ENCODE measurements around the gene CELSR1. TPM values are rescaled to one million over a fixed set of nuclear protein-coding genes. Genes with fewer than 3 reads are reported as not detected.

Gene CELSR1
- total and polyA plus RNA-seq, 9 donors: 0.63 to 25.2 (median 2.9) TPM

DNA sequence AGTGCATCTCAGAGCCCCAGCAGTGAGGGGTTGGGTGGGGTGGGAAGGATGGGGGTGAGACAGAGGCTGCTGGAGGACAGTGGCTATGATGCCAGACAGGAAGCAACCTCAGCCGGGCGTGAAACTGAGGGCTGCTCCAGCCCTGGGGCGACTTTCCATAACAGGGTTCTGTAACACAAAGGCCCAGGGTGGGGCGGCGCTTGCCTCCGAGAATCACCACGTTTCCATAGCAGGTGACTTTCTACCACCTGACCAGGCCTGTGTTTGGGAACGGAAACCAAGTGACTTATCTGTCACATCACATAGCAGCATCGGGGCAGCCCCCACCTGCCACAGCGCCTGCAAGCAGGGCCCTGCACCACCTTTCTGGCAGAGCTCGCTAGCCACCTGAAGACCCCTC lies 116.2 kb downstream of the CELSR1 start:
- Histone ChIP-seq H3K4me1 (ENCODE audit: insufficient read depth) (no peaks in the 10 kb centered on the region), H3K27ac (no peak overlapping the region), H3K4me3 (no peak overlapping the region), H3K27me3 (no peaks in the 10 kb centered on the region), H3K36me3 (no peaks in the 10 kb centered on the region), H3K9me3 (no peaks in the 10 kb centered on the region)
- 82 to 88% (median 83%) methylated on average over 11 of the region's 11 CpGs for WGBS, 3 donors
- intact Hi-C loops (cut with DNase I): loop anchor here in 1 of 4 donors (10.0 kb wide), 1 partner anchor 64 kb away; no protein-coding TSS in a partner anchor
- DNase-seq: no peak
- TF ChIP-seq, protein P1, sequence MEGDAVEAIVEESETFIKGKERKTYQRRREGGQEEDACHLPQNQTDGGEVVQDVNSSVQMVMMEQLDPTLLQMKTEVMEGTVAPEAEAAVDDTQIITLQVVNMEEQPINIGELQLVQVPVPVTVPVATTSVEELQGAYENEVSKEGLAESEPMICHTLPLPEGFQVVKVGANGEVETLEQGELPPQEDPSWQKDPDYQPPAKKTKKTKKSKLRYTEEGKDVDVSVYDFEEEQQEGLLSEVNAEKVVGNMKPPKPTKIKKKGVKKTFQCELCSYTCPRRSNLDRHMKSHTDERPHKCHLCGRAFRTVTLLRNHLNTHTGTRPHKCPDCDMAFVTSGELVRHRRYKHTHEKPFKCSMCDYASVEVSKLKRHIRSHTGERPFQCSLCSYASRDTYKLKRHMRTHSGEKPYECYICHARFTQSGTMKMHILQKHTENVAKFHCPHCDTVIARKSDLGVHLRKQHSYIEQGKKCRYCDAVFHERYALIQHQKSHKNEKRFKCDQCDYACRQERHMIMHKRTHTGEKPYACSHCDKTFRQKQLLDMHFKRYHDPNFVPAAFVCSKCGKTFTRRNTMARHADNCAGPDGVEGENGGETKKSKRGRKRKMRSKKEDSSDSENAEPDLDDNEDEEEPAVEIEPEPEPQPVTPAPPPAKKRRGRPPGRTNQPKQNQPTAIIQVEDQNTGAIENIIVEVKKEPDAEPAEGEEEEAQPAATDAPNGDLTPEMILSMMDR (IDR thresholded peaks at IDR 0.05): no peak
- TF ChIP-seq POLR2A (IDR thresholded peaks at IDR 0.05) (no peak), EP300 (IDR thresholded peaks at IDR 0.05) (no peak)

DNA sequence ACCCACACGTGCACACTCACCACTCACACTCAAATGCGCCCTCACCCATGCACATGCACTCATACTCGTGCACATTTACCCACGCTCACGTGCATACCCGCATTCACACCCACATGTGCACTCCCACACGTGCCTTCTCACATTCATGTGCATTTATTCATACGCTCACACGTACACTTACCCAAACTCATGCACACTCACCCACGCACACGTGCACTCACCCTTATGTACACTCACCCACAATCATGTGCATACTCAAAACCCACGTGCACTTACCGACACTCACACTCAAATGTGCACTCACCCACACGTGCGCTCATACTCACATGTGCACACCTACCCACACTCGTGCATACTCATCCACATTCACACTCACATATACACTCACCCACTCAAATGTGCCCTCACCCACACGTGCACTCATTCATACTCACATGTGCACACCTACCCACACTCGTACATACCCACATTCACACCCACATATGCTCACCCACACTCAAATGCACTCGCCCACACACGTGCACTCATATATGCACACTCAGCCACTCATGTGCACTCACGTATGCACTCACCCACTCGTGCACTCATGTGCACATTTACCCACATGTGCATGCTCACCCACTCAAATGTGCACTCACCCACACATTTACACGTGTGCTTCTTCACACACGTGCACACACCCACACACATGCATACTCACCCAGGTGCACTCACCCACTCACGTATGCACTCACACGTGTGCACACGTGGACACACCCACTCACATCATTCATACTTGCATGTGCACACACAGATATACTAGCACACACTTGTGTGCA lies 117.5 kb downstream of the CELSR1 start:
- Histone ChIP-seq H3K36me3 (no peaks in the 10 kb centered on the region), H3K9me3 (no peaks in the 10 kb centered on the region), H3K4me1 (ENCODE audit: insufficient read depth) (no peaks in the 10 kb centered on the region), H3K4me3 (no peak overlapping the region), H3K27ac (no peak overlapping the region), H3K27me3 (no peaks in the 10 kb centered on the region)
- intact Hi-C loops (cut with DNase I): loop anchor here in 1 of 4 donors (10.0 kb wide), 1 partner anchor 65 kb away; no protein-coding TSS in a partner anchor
- no peak for TF ChIP-seq POLR2A (IDR thresholded peaks at IDR 0.05)
- TF ChIP-seq EP300 (IDR thresholded peaks at IDR 0.05): no peak
- TF ChIP-seq, protein P1 (IDR thresholded peaks at IDR 0.05): no peak
- DNase-seq: no peak
- 88 to 91% (median 90%) methylated on average over 27 of the region's 27 CpGs for WGBS, 3 donors

DNA sequence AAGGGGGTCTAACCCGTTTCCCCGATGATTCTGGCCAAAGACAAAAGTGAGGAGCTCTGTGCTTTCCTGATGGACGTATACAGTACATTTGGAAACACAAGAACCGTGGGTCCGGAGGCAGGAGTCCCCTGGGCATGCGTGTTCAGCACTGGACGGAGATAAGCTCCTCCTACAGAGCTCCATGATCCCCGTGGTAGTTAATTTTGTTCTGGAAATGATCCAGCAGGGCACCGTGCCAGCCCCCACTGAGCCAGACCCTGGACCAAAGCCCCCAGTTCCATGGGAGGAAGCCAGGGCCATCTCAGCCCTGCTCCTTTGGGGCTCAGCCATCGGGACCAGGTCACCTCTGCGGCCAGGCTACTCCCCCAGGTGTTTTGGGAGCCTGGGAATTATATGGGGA lies 118.6 kb downstream of the CELSR1 start:
- no peak for DNase-seq
- intact Hi-C loops (cut with DNase I): no loop called here
- H3K27me3 ChIP-seq: no peaks in the 10 kb centered on the region
- no peaks in the 10 kb centered on the region for H3K9me3 ChIP-seq
- no peaks in the 10 kb centered on the region for H3K4me1 ChIP-seq (ENCODE audit: insufficient read depth)
- H3K36me3 ChIP-seq: no peaks in the 10 kb centered on the region
- TF ChIP-seq POLR2A (IDR thresholded peaks at IDR 0.05) (no peak), EP300 (IDR thresholded peaks at IDR 0.05) (no peak)
- TF ChIP-seq, protein P1 (IDR thresholded peaks at IDR 0.05): no peak
- no peak overlapping the region for H3K4me3 ChIP-seq
- WGBS, 3 donors: 19 to 23% (median 23%) methylated on average over 11 of the region's 11 CpGs
- H3K27ac ChIP-seq: no peak overlapping the region

DNA sequence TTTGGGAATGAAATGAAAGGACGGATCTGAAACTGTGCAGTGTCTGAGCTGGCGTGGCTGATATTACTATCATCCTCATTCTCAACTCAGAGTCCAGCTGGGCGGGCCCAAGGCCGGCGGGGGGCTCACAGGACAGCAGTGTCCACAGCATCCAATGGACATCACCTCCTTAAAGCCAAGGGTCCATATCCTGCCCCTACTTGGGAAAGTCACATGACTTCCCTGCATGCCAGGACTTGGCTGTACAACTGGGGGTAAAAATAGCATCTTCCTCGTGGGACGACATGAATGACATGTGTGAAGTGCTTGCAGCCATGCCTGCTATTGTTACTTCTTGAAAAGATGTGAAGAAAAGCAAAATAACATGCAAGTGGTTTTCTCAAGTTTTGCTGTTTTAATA lies 119.7 kb downstream of the CELSR1 start:
- Histone ChIP-seq H3K27ac (no peak overlapping the region), H3K36me3 (no peaks in the 10 kb centered on the region), H3K4me3 (no peak overlapping the region), H3K9me3 (no peaks in the 10 kb centered on the region), H3K4me1 (ENCODE audit: insufficient read depth) (no peaks in the 10 kb centered on the region), H3K27me3 (no peaks in the 10 kb centered on the region)
- DNase-seq: no peak
- intact Hi-C loops (cut with DNase I): no loop called here
- 62 to 75% (median 63%) methylated on average over 7 of the region's 7 CpGs for WGBS, 3 donors
- TF ChIP-seq EP300 (IDR thresholded peaks at IDR 0.05): no peak
- TF ChIP-seq POLR2A (IDR thresholded peaks at IDR 0.05): no peak
- TF ChIP-seq, protein P1 (IDR thresholded peaks at IDR 0.05): no peak

Measured in ovary (tissue), 9 donors.